Measurements from ENCODE around the gene PON2. TPM values are rescaled to one million over a fixed set of nuclear protein-coding genes. Genes with fewer than 3 reads are reported as not detected.

PON2 gene
- total RNA-seq, 1 experiment from 2014 or later, result 21.4 TPM

- ChIA-PET CTCF (interaction anchor here (0.6 to 3.2 kb wide), 36 partner anchors 9 to 1188 kb away, joined by 3 to 36 read pairs (median 5); partner anchors contain the start of genes ASB4, PON1, PON3 and SGCE), POLR2A (no interaction called here)
- Mint-ChIP-seq H3K27me3 (ENCODE audit: low read depth) (no peaks in the 10 kb centered on the region), H3K4me3 (no peak overlapping the region; the same call in 1 of the 2 replicates), H3K36me3 (no peaks in the 10 kb centered on the region), H3K4me1 (peaks cover 20% of the 10 kb centered on the region), H3K27ac (no peak overlapping the region), H3K9me3 (no peaks in the 10 kb centered on the region)
- peak; percentile 58 for DNase-seq (ENCODE audit: low spot score)
- ATAC-seq, result peak; percentile 36
- no peak for TF ChIP-seq ZNF317 (CRISPR knock-in tag; IDR thresholded peaks at IDR 0.05; ENCODE audit: borderline replicate concordance, low read depth)
- no peak for TF ChIP-seq TEAD1 (CRISPR knock-in tag; IDR thresholded peaks at IDR 0.05)
- TF ChIP-seq FOXP1 (CRISPR knock-in tag; IDR thresholded peaks at IDR 0.05; ENCODE audit: borderline replicate concordance), result no peak
- no peak for TF ChIP-seq NFE2L1 (CRISPR knock-in tag; IDR thresholded peaks at IDR 0.05)
- no peak for TF ChIP-seq FOXJ3 (CRISPR knock-in tag; IDR thresholded peaks at IDR 0.05; ENCODE audit: borderline replicate concordance)
- TF ChIP-seq, protein P1, sequence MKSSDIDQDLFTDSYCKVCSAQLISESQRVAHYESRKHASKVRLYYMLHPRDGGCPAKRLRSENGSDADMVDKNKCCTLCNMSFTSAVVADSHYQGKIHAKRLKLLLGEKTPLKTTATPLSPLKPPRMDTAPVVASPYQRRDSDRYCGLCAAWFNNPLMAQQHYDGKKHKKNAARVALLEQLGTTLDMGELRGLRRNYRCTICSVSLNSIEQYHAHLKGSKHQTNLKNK (CRISPR knock-in tag; IDR thresholded peaks at IDR 0.05), result no peak
- TF ChIP-seq USF1 (CRISPR knock-in tag; IDR thresholded peaks at IDR 0.05), result no peak
- no peak for TF ChIP-seq ZNF263 (CRISPR knock-in tag; IDR thresholded peaks at IDR 0.05; ENCODE audit: low read depth)
- no peak for TF ChIP-seq SMAD3 (CRISPR knock-in tag; IDR thresholded peaks at IDR 0.05; ENCODE audit: borderline replicate concordance)
- no peak for TF ChIP-seq ELF4 (CRISPR knock-in tag; IDR thresholded peaks at IDR 0.05; ENCODE audit: low read depth)
- TF ChIP-seq ZBTB43 (CRISPR knock-in tag; IDR thresholded peaks at IDR 0.05), result no peak
- TF ChIP-seq NFYB (CRISPR knock-in tag; conservative IDR thresholded peaks at IDR 0.05; ENCODE audit: low read depth), result no peak
Measured at GRCh38 chr7:95476904-95477594, 42.2 kb upstream of the PON2 start.

DNA sequence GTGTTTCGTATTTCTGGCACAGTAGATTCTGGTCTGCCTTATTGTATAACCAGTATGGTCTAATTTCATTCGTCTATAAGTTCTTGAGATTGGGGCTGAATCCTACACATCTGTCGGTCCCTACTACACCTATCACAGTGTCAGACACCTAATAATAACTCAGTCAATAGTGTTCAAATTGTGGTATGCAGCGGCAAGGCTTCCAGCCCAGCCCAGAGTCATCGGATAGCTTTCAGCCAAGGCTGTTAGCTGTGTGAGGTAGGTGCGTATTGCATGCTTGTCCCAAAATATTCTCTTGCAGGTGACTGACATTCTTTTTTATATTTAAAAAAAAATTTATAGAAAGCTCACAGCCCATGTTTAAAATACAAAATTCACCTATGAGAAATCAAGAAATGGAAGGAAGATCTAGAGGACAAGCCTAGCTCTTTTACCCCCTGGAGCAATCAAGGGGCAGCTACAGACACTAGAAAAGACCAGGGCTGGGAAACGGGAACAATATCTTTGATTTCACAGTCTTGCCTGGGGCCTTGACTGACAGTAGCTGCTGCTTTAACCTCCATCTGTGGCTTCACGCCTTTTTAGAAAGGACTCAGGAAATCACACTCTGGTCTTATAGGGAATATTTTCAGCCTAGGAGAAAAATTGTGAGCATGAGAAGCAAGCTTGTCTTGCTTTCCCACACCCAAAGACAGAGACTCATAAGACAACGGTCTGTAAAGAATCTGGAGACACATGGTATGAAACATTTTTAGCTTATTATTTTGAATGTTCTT is 41.4 kb upstream of the PON2 start:
- no peak for TF ChIP-seq FOXP4 (CRISPR knock-in tag; IDR thresholded peaks at IDR 0.05)
- TF ChIP-seq, protein P2, sequence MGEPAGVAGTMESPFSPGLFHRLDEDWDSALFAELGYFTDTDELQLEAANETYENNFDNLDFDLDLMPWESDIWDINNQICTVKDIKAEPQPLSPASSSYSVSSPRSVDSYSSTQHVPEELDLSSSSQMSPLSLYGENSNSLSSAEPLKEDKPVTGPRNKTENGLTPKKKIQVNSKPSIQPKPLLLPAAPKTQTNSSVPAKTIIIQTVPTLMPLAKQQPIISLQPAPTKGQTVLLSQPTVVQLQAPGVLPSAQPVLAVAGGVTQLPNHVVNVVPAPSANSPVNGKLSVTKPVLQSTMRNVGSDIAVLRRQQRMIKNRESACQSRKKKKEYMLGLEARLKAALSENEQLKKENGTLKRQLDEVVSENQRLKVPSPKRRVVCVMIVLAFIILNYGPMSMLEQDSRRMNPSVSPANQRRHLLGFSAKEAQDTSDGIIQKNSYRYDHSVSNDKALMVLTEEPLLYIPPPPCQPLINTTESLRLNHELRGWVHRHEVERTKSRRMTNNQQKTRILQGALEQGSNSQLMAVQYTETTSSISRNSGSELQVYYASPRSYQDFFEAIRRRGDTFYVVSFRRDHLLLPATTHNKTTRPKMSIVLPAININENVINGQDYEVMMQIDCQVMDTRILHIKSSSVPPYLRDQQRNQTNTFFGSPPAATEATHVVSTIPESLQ (CRISPR knock-in tag; IDR thresholded peaks at IDR 0.05), result no peak
- peaks cover 23% of the 10 kb centered on the region for H3K4me1 Mint-ChIP-seq
- ATAC-seq (0 out of 2 replicates have a peak, but pooled peaks have one; percentile 23), DNase-seq (ENCODE audit: low spot score) (no peak)
- POLR2A ChIA-PET, result no interaction called here
- no peaks in the 10 kb centered on the region for H3K36me3 Mint-ChIP-seq
- H3K9me3 Mint-ChIP-seq, result no peaks in the 10 kb centered on the region
- no peaks in the 10 kb centered on the region for H3K27me3 Mint-ChIP-seq (ENCODE audit: low read depth)
- peak overlapping the region; percentile 75; the same call in 1 of the 2 replicates for H3K27ac Mint-ChIP-seq
- CTCF ChIA-PET, result interaction anchor here (0.6 to 3.2 kb wide), 32 partner anchors 9 to 1187 kb away, joined by 3 to 36 read pairs (median 6); partner anchors contain the start of genes ASB4, PON3 and SGCE
- no peak overlapping the region for H3K4me3 Mint-ChIP-seq
